Activated CD4-positive, CD25-positive, alpha-beta regulatory T cell treated with anti-CD3 and anti-CD28 coated beads, Interleukin-2, amount 50 U/mL, for 72 hours (primary cell): Measurements from ENCODE around the gene MS4A4E.
"Not testable (repeated sequence)": the region's sequence is repeated elsewhere in the genome, so short reads cannot be mapped to it uniquely, and the experiment has no call there.

Experiments
- DNase-seq: peaks from one replicate; pipeline ENCODE4 v3.0.0; 2021

Gene MS4A4E

GRCh38 chr11:60242740-60243239 lies at the start of gene MS4A4E:
TSS of gene MS4A4E (minus strand) at chr11:60243137. CDS start at chr11:60230055, 13,082 bp downstream.
- no peak for DNase-seq

GRCh38 chr11:60292145-60292544 lies 49.2 kb upstream of the MS4A4E start:
- no peak for DNase-seq

GRCh38 chr11:60288531-60288930 lies 45.6 kb upstream of the MS4A4E start:
- DNase-seq, result no peak

GRCh38 chr11:60285411-60286126 lies 42.6 kb upstream of the MS4A4E start:
- DNase-seq, result not testable (repeated sequence)

GRCh38 chr11:60282286-60282685 lies 39.3 kb upstream of the MS4A4E start:
- DNase-seq, result no peak

GRCh38 chr11:60281485-60281884 lies 38.5 kb upstream of the MS4A4E start:
- no peak for DNase-seq

- DNase-seq, result no peak
Measured at GRCh38 chr11:60280412-60280811, 37.5 kb upstream of the MS4A4E start, which contains the start of gene MS4A4A. TSS of gene MS4A4A (plus strand) at chr11:60280666. CDS start at chr11:60280676, 10 bp downstream.

- DNase-seq, result no peak
Measured at GRCh38 chr11:60274416-60274815, 31.5 kb upstream of the MS4A4E start.

- DNase-seq, result no peak
Measured at GRCh38 chr11:60265373-60266214, 22.7 kb upstream of the MS4A4E start.

GRCh38 chr11:60264644-60265043 lies 21.7 kb upstream of the MS4A4E start:
- no peak for DNase-seq

- no peak for DNase-seq
Measured at GRCh38 chr11:60263402-60263801, 20.5 kb upstream of the MS4A4E start.

GRCh38 chr11:60261014-60261413 lies 18.1 kb upstream of the MS4A4E start:
- DNase-seq, result no peak

GRCh38 chr11:60257956-60258722 lies 15.2 kb upstream of the MS4A4E start:
- DNase-seq, result no peak

- no peak for DNase-seq
Measured at GRCh38 chr11:60252213-60253108, 9.5 kb upstream of the MS4A4E start.

GRCh38 chr11:60251485-60252212 lies 8.7 kb upstream of the MS4A4E start:
- no peak for DNase-seq

GRCh38 chr11:60241786-60242185 lies 1.2 kb downstream of the MS4A4E start:
- DNase-seq, result no peak

- no peak for DNase-seq
Measured at GRCh38 chr11:60240662-60241061, 2.3 kb downstream of the MS4A4E start.

- DNase-seq, result no peak
Measured at GRCh38 chr11:60235321-60235720, 7.6 kb downstream of the MS4A4E start.

- DNase-seq, result no peak
Measured at GRCh38 chr11:60230681-60231080, 12.3 kb downstream of the MS4A4E start.

- no peak for DNase-seq
Measured at GRCh38 chr11:60222141-60222540, 20.8 kb downstream of the MS4A4E start.

GRCh38 chr11:60221692-60222091 lies 21.2 kb downstream of the MS4A4E start:
- no peak for DNase-seq
